Measurements from ENCODE around the gene JARID2. TPM values are rescaled to one million over a fixed set of nuclear protein-coding genes. Genes with fewer than 3 reads are reported as not detected.

The JARID2 gene
- total RNA-seq, 1 donor from 2014 or later, result 66.1 TPM

DNA sequence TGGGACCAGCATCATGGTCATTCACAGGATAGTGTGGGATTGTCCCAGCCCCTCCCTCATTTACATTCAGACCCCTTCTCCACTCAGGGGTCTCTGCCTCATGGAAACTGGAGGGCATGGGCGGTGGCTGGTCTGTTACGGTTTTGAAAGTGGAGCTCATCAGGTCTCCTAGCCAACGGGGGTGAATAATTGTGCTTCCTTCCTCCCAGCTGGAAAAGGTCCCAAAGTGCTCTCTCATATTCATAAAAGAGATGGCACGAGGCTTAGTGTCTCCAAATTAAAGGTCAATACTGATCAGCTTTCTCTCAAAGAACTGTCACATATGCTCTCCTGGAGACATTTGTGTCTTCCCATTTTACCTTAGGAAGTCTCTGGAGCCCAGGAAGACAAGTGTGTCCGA is 19.9 kb downstream of the JARID2 start:
- TF ChIP-seq, protein P1, sequence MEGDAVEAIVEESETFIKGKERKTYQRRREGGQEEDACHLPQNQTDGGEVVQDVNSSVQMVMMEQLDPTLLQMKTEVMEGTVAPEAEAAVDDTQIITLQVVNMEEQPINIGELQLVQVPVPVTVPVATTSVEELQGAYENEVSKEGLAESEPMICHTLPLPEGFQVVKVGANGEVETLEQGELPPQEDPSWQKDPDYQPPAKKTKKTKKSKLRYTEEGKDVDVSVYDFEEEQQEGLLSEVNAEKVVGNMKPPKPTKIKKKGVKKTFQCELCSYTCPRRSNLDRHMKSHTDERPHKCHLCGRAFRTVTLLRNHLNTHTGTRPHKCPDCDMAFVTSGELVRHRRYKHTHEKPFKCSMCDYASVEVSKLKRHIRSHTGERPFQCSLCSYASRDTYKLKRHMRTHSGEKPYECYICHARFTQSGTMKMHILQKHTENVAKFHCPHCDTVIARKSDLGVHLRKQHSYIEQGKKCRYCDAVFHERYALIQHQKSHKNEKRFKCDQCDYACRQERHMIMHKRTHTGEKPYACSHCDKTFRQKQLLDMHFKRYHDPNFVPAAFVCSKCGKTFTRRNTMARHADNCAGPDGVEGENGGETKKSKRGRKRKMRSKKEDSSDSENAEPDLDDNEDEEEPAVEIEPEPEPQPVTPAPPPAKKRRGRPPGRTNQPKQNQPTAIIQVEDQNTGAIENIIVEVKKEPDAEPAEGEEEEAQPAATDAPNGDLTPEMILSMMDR (IDR thresholded peaks at IDR 0.05; ENCODE audit: unreplicated experiment), result no peak
- Mint-ChIP-seq H3K27ac (ENCODE audit: unreplicated experiment) (peak overlapping the region; percentile 97), H3K9me3 (ENCODE audit: unreplicated experiment) (no peaks in the 10 kb centered on the region), H3K4me3 (ENCODE audit: unreplicated experiment) (peak overlapping the region; percentile 37), H3K27me3 (ENCODE audit: unreplicated experiment) (peaks cover 3% of the 10 kb centered on the region), H3K4me1 (ENCODE audit: unreplicated experiment) (peaks cover 68% of the 10 kb centered on the region), H3K36me3 (ENCODE audit: low read depth, unreplicated experiment) (no peaks in the 10 kb centered on the region)
- no peak for DNase-seq (ENCODE audit: low spot score)

DNA sequence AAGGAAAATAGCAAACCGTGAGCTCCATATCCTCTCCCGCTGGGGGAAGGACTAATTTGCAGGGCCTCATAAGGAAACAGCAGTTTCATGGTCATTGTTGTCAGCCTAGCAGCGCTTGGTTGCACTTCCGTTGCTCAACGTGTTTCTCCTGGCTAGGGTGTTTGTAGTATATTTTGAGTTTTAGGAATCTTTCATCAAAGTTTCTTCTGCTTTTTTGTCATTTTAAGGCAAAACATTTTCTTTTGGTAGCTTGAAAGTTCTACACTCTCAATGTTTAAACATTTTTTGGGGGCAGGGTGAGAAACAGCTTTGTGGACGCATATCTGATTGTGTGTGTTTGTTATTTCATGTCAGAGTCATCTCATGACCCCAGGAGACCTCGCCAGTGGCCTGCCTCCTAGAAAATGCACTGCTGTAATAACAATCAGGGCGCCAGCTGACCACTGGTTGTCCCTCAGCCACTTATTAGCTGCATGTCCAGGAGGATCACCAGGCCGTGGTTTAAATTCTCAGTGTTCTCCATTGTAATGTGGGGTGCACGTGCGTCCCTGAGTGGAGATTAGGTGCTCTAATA is 20.6 kb downstream of the JARID2 start:
- H3K36me3 Mint-ChIP-seq (ENCODE audit: low read depth, unreplicated experiment), result no peaks in the 10 kb centered on the region
- DNase-seq (ENCODE audit: low spot score), result peak; percentile 38
- H3K27me3 Mint-ChIP-seq (ENCODE audit: unreplicated experiment), result peaks cover 3% of the 10 kb centered on the region
- H3K4me1 Mint-ChIP-seq (ENCODE audit: unreplicated experiment), result peaks cover 71% of the 10 kb centered on the region
- H3K9me3 Mint-ChIP-seq (ENCODE audit: unreplicated experiment), result no peaks in the 10 kb centered on the region
- H3K27ac Mint-ChIP-seq (ENCODE audit: unreplicated experiment), result peak overlapping the region; percentile 97
- peak overlapping the region; percentile 65 for H3K4me3 Mint-ChIP-seq (ENCODE audit: unreplicated experiment)
- TF ChIP-seq, protein P1 (IDR thresholded peaks at IDR 0.05; ENCODE audit: unreplicated experiment), result no peak

DNA sequence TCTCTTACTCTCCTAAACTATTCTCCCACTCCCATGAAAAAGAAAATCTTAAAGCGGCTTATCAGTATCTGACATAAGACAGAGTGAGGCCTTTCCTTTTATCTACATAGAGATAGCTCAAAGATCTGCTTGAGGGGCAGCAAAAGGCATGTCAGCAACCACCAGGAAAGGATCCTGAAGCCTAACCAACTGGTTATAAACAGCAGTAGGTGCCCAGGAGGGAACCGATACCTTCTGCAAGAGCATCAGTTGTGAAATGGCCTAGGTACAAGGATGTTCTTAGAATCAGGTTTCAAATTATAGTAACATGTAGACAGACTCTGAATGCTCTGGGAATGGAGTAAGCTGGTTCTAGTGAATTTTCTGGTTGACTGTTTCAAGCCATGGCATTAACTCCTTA is 21.4 kb downstream of the JARID2 start:
- peaks cover 71% of the 10 kb centered on the region for H3K4me1 Mint-ChIP-seq (ENCODE audit: unreplicated experiment)
- no peak overlapping the region for H3K4me3 Mint-ChIP-seq (ENCODE audit: unreplicated experiment)
- H3K27me3 Mint-ChIP-seq (ENCODE audit: unreplicated experiment), result peaks cover 3% of the 10 kb centered on the region
- H3K9me3 Mint-ChIP-seq (ENCODE audit: unreplicated experiment), result no peaks in the 10 kb centered on the region
- DNase-seq (ENCODE audit: low spot score), result no peak
- TF ChIP-seq, protein P1 (IDR thresholded peaks at IDR 0.05; ENCODE audit: unreplicated experiment), result no peak
- peak overlapping the region; percentile 97 for H3K27ac Mint-ChIP-seq (ENCODE audit: unreplicated experiment)
- H3K36me3 Mint-ChIP-seq (ENCODE audit: low read depth, unreplicated experiment), result no peaks in the 10 kb centered on the region

DNA sequence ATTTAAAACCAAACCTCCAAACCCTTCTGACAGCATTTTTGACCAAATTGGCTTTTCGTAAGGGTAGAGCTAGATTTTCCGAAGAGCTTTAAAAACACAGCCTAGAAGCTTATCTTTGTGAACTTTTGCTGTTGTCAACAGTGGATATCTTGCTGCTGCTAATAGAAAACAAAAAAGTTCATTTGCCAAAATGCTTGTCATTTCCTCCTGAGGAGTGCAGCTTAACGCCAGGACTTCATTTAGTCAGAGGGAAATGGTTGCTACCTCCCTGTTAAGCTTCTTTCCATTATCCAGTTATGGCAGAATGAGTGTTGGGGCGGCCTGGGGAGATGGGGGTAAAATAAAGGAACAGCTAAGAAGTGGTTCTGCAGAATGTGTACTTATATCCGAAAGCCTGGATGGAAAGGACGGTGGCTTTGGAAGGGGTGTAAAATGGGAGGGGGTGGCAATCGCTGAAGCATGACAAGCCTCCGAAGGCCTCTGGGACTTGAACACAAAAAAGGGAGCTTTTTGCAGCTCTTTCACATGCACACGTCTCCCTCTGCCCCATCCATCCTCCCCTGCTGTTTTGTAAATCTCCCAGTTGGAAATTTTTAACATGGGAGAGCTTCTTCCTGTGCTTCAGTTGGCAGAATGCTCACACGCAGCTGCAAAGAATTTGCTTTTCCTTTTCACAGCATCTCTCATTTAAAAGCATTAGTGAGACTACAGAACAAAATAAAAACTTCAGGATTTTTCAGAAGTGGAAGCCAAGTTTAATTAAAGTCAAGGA is 22.5 kb downstream of the JARID2 start:
- TF ChIP-seq, protein P1 (IDR thresholded peaks at IDR 0.05; ENCODE audit: unreplicated experiment), result no peak
- peak overlapping the region; percentile 67 for H3K27ac Mint-ChIP-seq (ENCODE audit: unreplicated experiment)
- H3K36me3 Mint-ChIP-seq (ENCODE audit: low read depth, unreplicated experiment), result no peaks in the 10 kb centered on the region
- peaks cover 64% of the 10 kb centered on the region for H3K4me1 Mint-ChIP-seq (ENCODE audit: unreplicated experiment)
- no peaks in the 10 kb centered on the region for H3K9me3 Mint-ChIP-seq (ENCODE audit: unreplicated experiment)
- peaks cover 3% of the 10 kb centered on the region for H3K27me3 Mint-ChIP-seq (ENCODE audit: unreplicated experiment)
- no peak for DNase-seq (ENCODE audit: low spot score)
- H3K4me3 Mint-ChIP-seq (ENCODE audit: unreplicated experiment), result peak overlapping the region; percentile 51

DNA sequence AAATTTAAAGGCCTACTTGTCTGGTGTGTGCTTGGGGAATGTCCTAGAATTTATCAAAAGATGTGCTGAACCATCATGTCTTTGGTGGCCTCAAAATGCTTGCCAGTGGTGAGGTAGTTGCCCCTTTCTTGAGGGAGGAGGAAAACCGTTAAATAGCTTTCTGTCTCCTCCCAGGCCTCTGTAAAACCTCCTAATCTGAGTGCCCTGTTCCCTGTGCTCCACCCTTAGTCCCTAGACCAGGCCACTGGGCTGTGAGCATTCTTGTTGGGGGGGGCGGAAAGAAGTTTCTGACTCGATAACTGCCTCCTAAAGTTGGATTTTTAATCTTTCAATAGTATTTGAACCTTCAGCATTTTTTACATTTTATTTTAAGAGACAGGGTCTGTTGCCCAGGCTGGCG is 23.1 kb downstream of the JARID2 start:
- Mint-ChIP-seq H3K4me1 (ENCODE audit: unreplicated experiment) (peaks cover 61% of the 10 kb centered on the region), H3K27me3 (ENCODE audit: unreplicated experiment) (peaks cover 3% of the 10 kb centered on the region), H3K4me3 (ENCODE audit: unreplicated experiment) (no peak overlapping the region), H3K9me3 (ENCODE audit: unreplicated experiment) (no peaks in the 10 kb centered on the region), H3K36me3 (ENCODE audit: low read depth, unreplicated experiment) (no peaks in the 10 kb centered on the region), H3K27ac (ENCODE audit: unreplicated experiment) (no peak overlapping the region)
- TF ChIP-seq, protein P1 (IDR thresholded peaks at IDR 0.05; ENCODE audit: unreplicated experiment), result no peak
- DNase-seq (ENCODE audit: low spot score), result no peak
